ENCODE measurements around the gene SCAF8. TPM values are rescaled to one million over a fixed set of nuclear protein-coding genes. Genes with fewer than 3 reads are reported as not detected.

SCAF8 gene
- total and polyA plus RNA-seq, 9 of the 15 experiments (the other 6 are each of a cell fraction or from before 2014, with no cell fraction given) = 10.5 to 46.6 (median 23.2) TPM

DNA sequence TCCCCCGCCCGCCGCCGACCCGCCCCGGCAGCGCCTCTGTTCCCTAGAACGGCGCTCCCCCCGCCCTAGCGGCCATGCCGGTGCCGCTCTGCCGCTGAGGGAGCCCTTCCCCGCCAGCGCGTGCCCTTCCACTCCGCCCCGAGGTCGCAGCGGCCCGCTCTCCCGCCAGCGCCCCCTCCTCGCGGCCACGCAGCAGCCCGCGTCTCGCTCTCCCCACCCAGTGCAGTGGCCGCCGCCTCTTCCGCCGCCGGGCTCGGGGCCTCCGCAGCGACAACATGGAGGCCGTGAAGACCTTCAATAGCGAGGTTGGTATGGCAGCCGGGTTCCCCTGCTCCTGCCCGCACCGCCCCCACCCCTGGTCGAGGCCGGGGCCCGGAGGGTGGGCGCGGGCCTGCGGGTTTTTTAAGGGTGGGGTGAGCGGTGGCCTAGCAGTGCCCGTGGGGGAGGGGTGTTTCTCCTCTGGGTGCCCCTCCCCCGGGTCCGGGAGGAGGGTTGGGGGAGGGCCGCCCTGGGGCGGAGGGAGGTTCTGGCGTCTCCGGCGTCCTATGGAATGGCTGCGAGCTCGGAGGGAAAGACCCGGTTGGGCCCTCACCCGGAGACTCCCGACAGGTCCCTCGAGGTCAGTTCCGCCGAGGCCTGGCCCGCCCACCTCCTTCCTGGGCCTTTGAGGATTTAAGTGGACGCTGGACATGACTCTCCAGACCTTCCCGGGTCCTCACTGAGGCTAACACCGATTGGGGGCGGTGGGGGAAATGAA is 588 bp downstream of the SCAF8 start (continued):
- TF ChIP-seq RBM22 (IDR thresholded peaks at IDR 0.05; ENCODE audit: low read depth, low read length, poor library complexity, severe bottlenecking) = peak; percentile 84
- TF ChIP-seq, protein P1, sequence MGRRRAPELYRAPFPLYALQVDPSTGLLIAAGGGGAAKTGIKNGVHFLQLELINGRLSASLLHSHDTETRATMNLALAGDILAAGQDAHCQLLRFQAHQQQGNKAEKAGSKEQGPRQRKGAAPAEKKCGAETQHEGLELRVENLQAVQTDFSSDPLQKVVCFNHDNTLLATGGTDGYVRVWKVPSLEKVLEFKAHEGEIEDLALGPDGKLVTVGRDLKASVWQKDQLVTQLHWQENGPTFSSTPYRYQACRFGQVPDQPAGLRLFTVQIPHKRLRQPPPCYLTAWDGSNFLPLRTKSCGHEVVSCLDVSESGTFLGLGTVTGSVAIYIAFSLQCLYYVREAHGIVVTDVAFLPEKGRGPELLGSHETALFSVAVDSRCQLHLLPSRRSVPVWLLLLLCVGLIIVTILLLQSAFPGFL (CRISPR knock-in tag; IDR thresholded peaks at IDR 0.05) = no peak
- no peak for TF ChIP-seq MECOM (CRISPR knock-in tag; IDR thresholded peaks at IDR 0.05)
- no peak for TF ChIP-seq KLF16 (IDR thresholded peaks at IDR 0.05)
- TF ChIP-seq, protein P2, sequence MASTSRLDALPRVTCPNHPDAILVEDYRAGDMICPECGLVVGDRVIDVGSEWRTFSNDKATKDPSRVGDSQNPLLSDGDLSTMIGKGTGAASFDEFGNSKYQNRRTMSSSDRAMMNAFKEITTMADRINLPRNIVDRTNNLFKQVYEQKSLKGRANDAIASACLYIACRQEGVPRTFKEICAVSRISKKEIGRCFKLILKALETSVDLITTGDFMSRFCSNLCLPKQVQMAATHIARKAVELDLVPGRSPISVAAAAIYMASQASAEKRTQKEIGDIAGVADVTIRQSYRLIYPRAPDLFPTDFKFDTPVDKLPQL (IDR thresholded peaks at IDR 0.05; ENCODE audit: extremely low read depth, insufficient read length) = no peak
- no peak for TF ChIP-seq CBX5 (IDR thresholded peaks at IDR 0.05; ENCODE audit: borderline replicate concordance, low read depth)
- no peak for TF ChIP-seq MAFF (IDR thresholded peaks at IDR 0.05; ENCODE audit: low read length)
- TF ChIP-seq JUND (IDR thresholded peaks at IDR 0.05; ENCODE audit: borderline replicate concordance, low read depth, low read length) = peak; percentile 49; the same call in 1 of the 2 replicates
- TF ChIP-seq JUND (tag; IDR thresholded peaks at IDR 0.05; ENCODE audit: borderline replicate concordance, low read depth, low read length) = peak; percentile 8; the same call in 1 of the 3 replicates
- no peak for TF ChIP-seq ZNF134 (CRISPR knock-in tag; conservative IDR thresholded peaks at IDR 0.05)
- TF ChIP-seq, protein P3, sequence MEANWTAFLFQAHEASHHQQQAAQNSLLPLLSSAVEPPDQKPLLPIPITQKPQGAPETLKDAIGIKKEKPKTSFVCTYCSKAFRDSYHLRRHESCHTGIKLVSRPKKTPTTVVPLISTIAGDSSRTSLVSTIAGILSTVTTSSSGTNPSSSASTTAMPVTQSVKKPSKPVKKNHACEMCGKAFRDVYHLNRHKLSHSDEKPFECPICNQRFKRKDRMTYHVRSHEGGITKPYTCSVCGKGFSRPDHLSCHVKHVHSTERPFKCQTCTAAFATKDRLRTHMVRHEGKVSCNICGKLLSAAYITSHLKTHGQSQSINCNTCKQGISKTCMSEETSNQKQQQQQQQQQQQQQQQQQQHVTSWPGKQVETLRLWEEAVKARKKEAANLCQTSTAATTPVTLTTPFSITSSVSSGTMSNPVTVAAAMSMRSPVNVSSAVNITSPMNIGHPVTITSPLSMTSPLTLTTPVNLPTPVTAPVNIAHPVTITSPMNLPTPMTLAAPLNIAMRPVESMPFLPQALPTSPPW (CRISPR knock-in tag; IDR thresholded peaks at IDR 0.05) = peak; percentile 94
- no peak for TF ChIP-seq SETDB1 (IDR thresholded peaks at IDR 0.05; ENCODE audit: low read length)
- no peak for TF ChIP-seq FUS (optimal IDR thresholded peaks at IDR 0.05; ENCODE audit: low read depth, low read length)
- TF ChIP-seq FOXK2 (conservative IDR thresholded peaks at IDR 0.05 in 1 of 2, IDR thresholded peaks at IDR 0.05 in 1 of 2; ENCODE audit: low read depth in 2 of 2) = peak; percentile 38 to 67; a peak in 3 of 4 replicates
- TF ChIP-seq NR4A1 (CRISPR knock-in tag; IDR thresholded peaks at IDR 0.05) = no peak
- TF ChIP-seq NR4A1 (tag; IDR thresholded peaks at IDR 0.05) = no peak; the same call in 1 of the 2 replicates
- no peak for TF ChIP-seq GATAD2B (IDR thresholded peaks at IDR 0.05; ENCODE audit: borderline replicate concordance)
- TF ChIP-seq JUN (IDR thresholded peaks at IDR 0.05; ENCODE audit: borderline replicate concordance, low read depth, low read length) = no peak
- TF ChIP-seq JUN (CRISPR knock-in tag; IDR thresholded peaks at IDR 0.05; ENCODE audit: borderline replicate concordance) = no peak
- TF ChIP-seq NCOA4 (IDR thresholded peaks at IDR 0.05; ENCODE audit: partially characterized antibody) = no peak
- TF ChIP-seq, protein P4, sequence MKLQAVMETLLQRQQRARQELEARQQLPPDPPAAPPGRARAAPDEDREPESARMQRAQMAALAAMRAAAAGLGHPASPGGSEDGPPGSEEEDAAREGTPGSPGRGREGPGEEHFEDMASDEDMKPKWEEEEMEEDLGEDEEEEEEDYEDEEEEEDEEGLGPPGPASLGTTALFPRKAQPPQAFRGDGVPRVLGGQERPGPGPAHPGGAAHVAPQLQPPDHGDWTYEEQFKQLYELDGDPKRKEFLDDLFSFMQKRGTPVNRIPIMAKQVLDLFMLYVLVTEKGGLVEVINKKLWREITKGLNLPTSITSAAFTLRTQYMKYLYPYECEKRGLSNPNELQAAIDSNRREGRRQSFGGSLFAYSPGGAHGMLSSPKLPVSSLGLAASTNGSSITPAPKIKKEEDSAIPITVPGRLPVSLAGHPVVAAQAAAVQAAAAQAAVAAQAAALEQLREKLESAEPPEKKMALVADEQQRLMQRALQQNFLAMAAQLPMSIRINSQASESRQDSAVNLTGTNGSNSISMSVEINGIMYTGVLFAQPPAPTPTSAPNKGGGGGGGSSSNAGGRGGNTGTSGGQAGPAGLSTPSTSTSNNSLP (IDR thresholded peaks at IDR 0.05; ENCODE audit: borderline replicate concordance, low read depth, low read length) = no peak
- TF ChIP-seq PHF21A (IDR thresholded peaks at IDR 0.05; ENCODE audit: borderline replicate concordance, low read depth) = no peak
- peak; percentile 89; the same call in 1 of the 2 replicates for TF ChIP-seq ZNF830 (CRISPR knock-in tag; IDR thresholded peaks at IDR 0.05)
- TF ChIP-seq POLR3A (IDR thresholded peaks at IDR 0.05; ENCODE audit: borderline replicate concordance, extremely low read depth, insufficient read depth, insufficient read length) = no peak
- peak; percentile 71 to 93 for TF ChIP-seq NONO (IDR thresholded peaks at IDR 0.05; ENCODE audit: low read depth in 2 of 2, low read length in 1 of 2)

Data from K562 (cell line).